GM19239 (cell line): ENCODE data around the gene DCAF12.
A peak's percentile ranks its signal among the peaks of the same experiment; 100 is the strongest.

ENCODE experiments used
- DNase-seq: peaks from one replicate; pipeline ENCODE4 v3.0.0; 2011; ENCODE audit warnings: low spot score; ENCODE audit not compliant: insufficient read length
- FAIRE-seq: peaks from 2 replicates; lab custom pipeline; 2011; peaks lifted over from hg19 to GRCh38; lab: Jason Lieb, UNC

DCAF12 gene

GRCh38 chr9:34127035-34127948 is 794 bp upstream of the DCAF12 start:
- peak; percentile 26 for FAIRE-seq

DNA sequence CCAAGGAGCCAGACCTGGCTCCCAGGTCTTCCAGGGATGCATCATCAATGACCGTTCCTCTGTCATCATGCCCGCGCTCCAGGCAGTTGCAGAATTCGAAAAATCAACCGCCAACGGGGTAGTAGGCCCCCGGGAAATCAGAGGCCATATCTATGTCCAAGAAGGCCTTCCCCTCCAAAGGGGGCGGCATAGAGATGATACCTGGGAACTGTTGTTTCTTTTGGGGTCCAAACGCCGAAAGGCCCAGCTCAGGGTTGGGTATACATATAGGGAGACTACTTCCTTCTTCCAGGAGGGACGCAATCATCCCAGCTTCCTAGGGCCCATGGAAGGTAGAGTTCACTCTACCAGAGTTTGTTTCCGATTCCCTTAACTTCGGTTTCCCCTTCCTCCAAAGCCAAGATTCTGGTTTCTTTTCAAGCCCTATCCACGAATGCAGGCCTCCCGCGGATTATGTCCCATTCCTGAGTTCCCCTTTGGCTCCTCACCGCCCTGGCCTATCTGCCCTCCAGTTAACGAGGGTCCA is 754 bp downstream of the DCAF12 start:
- DNase-seq (no peak), FAIRE-seq (peak; percentile 14)

More at GRCh38 chr9:34127035-34127948, 794 bp upstream of the DCAF12 start:
- DNase-seq = no peak

DNA sequence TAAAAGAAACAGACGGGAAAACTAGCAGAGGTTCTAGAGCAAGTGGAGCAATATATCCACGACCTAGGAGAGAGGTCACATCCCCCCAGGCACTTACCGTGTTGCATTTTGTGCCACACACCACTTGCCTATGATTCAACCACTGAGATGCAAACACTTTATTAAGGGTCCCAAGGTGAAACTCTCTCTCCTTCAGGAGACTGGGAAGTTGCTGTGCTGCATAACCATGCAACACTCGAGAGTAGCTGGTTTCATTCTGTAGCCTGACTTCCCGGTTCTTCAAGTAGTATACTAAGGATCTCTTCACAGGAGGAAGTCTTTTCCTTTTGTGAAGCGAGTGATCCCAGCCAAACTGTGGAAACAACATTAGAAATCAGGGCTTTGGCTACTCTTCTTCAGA is 1.6 kb downstream of the DCAF12 start:
- FAIRE-seq (no peak), DNase-seq (no peak)

- FAIRE-seq (no peak), DNase-seq (no peak)
These were observed 2.4 kb downstream of the DCAF12 start for GRCh38 chr9:34124099-34124498.

- FAIRE-seq (peak; percentile 98), DNase-seq (no peak)
These were observed 2.8 kb downstream of the DCAF12 start for GRCh38 chr9:34123682-34124081.

GRCh38 chr9:34121996-34122395 is 4.5 kb downstream of the DCAF12 start:
- DNase-seq (no peak), FAIRE-seq (no peak)

GRCh38 chr9:34119713-34120112 is 6.8 kb downstream of the DCAF12 start:
- no peak for FAIRE-seq

DNA sequence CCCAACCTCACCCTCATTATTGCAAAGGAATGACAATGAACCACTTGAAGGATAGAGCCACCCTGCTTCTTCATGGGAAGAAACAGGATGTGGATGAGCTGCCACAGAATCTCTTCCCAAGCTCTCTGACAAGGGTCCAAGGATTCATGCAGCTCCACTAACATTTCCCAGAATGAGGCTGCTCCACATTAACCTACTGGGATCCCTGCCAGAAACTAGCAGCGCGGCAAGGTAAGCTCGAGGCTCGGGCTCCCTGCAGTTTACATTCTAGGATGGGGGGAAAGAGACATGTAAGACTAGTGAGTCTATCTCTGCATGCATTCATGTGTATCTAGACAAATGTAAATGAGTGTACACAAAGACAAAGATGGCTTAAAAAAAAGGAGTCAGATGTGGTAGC is 12.1 kb downstream of the DCAF12 start:
- FAIRE-seq = no peak
- no peak for DNase-seq

More at GRCh38 chr9:34119713-34120112, 6.8 kb downstream of the DCAF12 start:
- no peak for DNase-seq

GRCh38 chr9:34106110-34106509 is 20.4 kb downstream of the DCAF12 start:
- DNase-seq (no peak), FAIRE-seq (no peak)

GRCh38 chr9:34102796-34103195 is 23.7 kb downstream of the DCAF12 start:
- FAIRE-seq (no peak), DNase-seq (no peak)

DNA sequence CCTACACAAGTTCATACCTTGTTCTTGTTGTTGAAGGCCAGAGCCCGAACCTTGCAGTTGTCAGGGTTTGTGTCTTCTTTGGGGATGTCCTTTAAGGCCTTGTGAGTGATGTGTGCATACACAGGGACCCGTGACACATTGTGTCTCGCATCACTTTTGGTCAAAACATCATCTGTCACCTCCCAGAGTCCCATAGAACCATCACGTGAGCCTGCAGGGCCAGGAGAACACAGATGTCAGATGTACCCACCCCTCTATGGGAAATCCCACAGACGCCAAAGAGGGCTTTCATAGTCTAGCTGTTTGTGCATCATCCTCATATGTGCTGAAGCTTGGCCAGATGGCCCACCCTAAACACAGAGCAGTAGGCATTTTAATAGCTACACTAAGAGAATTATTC is 28.2 kb downstream of the DCAF12 start:
- DNase-seq (peak; percentile 10), FAIRE-seq (no peak)

- FAIRE-seq = peak; percentile 55
- DNase-seq = no peak
These were observed 28.6 kb downstream of the DCAF12 start for GRCh38 chr9:34097865-34098264.

- no peak for FAIRE-seq
- DNase-seq = no peak
These were observed 29.7 kb downstream of the DCAF12 start for GRCh38 chr9:34096751-34097150.

DNA sequence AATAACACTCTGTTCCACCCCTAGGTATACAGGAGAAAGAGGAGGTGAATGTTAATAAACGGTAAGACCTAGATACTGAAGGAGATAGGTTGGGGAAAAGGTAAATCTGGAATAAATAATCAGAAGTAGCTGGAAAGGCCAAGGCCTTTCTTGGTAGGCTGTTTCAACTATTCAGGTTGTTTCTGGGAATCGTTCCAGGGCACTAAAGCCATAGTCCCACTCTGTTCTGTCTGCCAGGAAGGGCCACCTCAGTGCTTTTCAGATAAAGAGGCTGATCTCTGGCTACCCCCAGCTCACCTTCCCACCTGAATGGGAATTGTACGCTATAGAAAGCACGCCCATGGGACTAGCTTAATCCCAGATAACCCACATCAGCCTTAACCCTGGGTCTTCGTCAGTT is 32.9 kb downstream of the DCAF12 start:
- FAIRE-seq (no peak), DNase-seq (no peak)

DNA sequence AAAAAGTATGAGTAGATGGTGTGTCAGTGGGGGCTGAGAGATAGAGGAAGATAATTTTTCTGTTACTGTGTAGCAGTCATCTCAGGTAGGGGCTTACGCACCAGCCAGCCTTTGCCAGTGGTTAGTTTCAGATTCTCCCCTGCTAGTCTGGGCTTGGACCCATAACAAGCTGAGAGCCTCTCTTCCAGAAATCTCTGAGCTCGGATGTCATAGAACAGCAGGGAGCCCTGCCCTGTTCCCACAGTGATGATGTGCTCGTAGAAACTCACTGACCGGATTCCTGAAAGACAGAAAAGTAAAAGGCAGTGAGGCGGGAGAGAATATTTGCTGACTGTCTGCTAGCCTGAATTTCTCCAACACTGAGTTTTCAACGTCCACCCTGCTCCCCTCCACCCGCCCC is 37.2 kb downstream of the DCAF12 start:
- no peak for DNase-seq
- FAIRE-seq = no peak

DNA sequence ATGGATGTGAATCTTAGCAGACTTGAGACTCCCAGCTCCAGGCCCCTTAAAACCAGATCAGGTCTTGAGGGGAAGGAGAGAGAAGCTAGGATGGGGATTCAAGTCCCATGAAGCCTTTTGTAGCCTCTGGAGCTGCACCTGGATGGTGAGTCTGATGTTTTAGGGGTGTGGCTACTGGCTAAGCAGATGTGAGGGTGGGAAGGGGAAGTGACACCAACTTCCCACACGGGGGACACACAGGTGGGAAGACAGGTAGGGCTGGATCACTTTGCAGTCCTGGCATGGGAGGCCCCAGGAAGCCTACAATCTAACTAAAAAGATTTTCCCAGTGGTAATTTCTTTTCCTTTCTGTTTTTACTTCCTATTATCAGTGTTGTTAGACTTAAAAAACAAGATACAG is 39.1 kb downstream of the DCAF12 start:
- no peak for DNase-seq
- FAIRE-seq = no peak

GRCh38 chr9:34086864-34087263 is 39.6 kb downstream of the DCAF12 start:
- DNase-seq = no peak
- FAIRE-seq = no peak

- no peak for FAIRE-seq
These were observed 40.7 kb downstream of the DCAF12 start for GRCh38 chr9:34085581-34086500.

DNA sequence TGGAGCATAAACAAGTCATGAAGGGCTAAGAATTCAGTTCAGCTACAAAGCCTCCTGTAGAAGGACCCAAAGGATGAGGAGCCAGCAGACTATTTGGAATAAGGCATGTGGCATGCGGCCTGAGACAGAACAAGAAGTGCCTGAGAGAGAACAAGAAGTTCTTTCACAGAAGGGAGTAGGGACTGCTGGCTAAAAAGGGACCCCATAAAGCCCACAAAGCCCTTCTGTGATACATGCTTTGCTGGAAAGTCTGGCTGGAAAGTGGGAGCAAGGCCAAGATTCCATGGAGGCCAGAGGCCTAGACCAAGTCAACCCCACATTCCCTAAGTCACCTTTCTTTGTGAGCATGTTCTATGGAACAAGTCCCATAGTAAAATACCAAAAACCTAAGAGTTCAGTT is 41.9 kb downstream of the DCAF12 start:
- DNase-seq (no peak), FAIRE-seq (no peak)

More at GRCh38 chr9:34085581-34086500, 40.7 kb downstream of the DCAF12 start:
- DNase-seq = no peak

GRCh38 chr9:34079181-34079580 is 47.3 kb downstream of the DCAF12 start:
- FAIRE-seq = no peak
- DNase-seq = no peak
